RWPE2 (cell line): ENCODE results near the gene WASF2.
A peak's percentile ranks its signal among the peaks of the same experiment; 100 is the strongest.

Experiments
- ATAC-seq: fragments of 200-7000 bp; cut with Tn5 transposase; 3 replicates; pipeline ENCODE4 v1.9.1; 2021; ENCODE audit warnings: low read depth
- DNase-seq: peaks from one replicate; pipeline ENCODE4 v3.0.0-alpha.2; 2020; ENCODE audit warnings: low spot score
- H3K27ac ChIP-seq: fragments of 450-650 bp; 2 replicates; pipeline ENCODE4 v1.5.1; 2017; ENCODE audit warnings: mild to moderate bottlenecking; ENCODE audit not compliant: poor library complexity, severe bottlenecking
- H3K27me3 ChIP-seq: fragments of 250-450 bp; sonication (Bioruptor Pico); 2 replicates; pipeline ENCODE4 v1.5.1; 2021; ENCODE audit warnings: mild to moderate bottlenecking, moderate library complexity; ENCODE audit not compliant: insufficient read depth, poor library complexity, severe bottlenecking
- H3K36me3 ChIP-seq: fragments of 250-450 bp; sonication (Bioruptor Pico); 2 replicates; pipeline ENCODE4 v1.5.1; 2020; ENCODE audit warnings: low read depth, mild to moderate bottlenecking, moderate library complexity
- H3K4me1 ChIP-seq: fragments of 250-450 bp; sonication (Bioruptor Pico); 2 replicates; pipeline ENCODE4 v1.5.1; 2021; ENCODE audit warnings: mild to moderate bottlenecking, moderate library complexity; ENCODE audit not compliant: insufficient read depth, poor library complexity, severe bottlenecking
- H3K4me3 ChIP-seq: fragments of 250-450 bp; sonication (Bioruptor Pico); 2 replicates; pipeline ENCODE4 v1.5.1; 2021; ENCODE audit warnings: mild to moderate bottlenecking, moderate library complexity; ENCODE audit not compliant: severe bottlenecking
- H3K9me3 ChIP-seq: fragments of 250-450 bp; sonication (Bioruptor Pico); 2 replicates; pipeline ENCODE4 v1.5.1; 2021; ENCODE audit warnings: mild to moderate bottlenecking, moderate library complexity; ENCODE audit not compliant: severe bottlenecking
- TF ChIP-seq, protein P1 (sequence below): fragments of 450-650 bp; IDR thresholded peaks from one replicate; pipeline ENCODE4 v1.5.1; 2017; ENCODE audit warnings: mild to moderate bottlenecking, moderate library complexity; ENCODE audit not compliant: poor library complexity, severe bottlenecking

WASF2 gene

DNA sequence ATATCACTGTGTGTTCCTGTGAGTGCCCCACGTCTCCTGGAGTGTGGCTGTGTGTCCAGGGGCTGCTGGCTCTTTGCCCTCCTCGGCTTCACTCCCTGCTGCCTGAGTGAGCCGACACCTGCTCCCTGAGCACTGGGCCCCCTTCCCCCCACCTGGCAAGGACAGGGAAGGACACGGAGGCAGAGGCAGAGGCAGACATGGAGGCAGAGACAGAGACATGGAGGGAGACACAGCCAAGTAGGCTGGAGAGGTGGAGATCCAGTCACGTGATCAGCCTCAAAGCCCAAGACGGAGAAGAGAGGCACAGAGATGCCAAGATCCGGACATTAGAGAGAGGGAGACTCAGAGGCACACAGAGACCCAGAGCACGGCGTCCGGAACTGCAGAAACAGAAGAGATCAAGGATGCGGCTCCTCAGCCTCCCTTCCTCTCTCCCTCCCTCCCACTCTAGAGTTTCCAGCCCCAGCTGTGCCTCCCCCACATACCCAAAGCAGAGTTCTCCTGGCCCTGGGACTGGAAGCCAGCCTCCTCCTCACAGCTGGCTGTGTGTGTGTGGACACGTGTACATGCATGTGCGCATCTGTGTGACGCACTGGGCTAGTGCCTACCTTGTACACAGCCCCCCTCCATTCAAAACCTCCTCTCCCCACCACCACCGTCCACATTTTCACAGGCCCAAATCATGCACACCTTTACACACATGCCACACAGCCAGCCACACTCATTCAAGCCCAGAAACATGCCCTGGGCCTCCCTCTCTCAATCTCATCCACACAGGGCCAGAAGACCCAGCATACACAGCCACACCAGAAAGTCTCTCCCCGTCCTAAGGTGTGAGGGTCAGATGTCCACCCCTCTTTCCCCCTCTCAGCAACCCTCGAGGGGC is 39.1 kb upstream of the WASF2 start:
- H3K4me1 ChIP-seq: peaks cover 35% of the 10 kb centered on the region
- no peak for DNase-seq
- TF ChIP-seq, protein P1, sequence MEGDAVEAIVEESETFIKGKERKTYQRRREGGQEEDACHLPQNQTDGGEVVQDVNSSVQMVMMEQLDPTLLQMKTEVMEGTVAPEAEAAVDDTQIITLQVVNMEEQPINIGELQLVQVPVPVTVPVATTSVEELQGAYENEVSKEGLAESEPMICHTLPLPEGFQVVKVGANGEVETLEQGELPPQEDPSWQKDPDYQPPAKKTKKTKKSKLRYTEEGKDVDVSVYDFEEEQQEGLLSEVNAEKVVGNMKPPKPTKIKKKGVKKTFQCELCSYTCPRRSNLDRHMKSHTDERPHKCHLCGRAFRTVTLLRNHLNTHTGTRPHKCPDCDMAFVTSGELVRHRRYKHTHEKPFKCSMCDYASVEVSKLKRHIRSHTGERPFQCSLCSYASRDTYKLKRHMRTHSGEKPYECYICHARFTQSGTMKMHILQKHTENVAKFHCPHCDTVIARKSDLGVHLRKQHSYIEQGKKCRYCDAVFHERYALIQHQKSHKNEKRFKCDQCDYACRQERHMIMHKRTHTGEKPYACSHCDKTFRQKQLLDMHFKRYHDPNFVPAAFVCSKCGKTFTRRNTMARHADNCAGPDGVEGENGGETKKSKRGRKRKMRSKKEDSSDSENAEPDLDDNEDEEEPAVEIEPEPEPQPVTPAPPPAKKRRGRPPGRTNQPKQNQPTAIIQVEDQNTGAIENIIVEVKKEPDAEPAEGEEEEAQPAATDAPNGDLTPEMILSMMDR: no peak
- peak overlapping the region; percentile 77 for H3K27ac ChIP-seq
- no peaks in the 10 kb centered on the region for H3K9me3 ChIP-seq
- ATAC-seq: peak; percentile 4; the same call in 2 of the 3 replicates
- no peaks in the 10 kb centered on the region for H3K27me3 ChIP-seq
- no peaks in the 10 kb centered on the region for H3K36me3 ChIP-seq
- H3K4me3 ChIP-seq: no peak overlapping the region

DNA sequence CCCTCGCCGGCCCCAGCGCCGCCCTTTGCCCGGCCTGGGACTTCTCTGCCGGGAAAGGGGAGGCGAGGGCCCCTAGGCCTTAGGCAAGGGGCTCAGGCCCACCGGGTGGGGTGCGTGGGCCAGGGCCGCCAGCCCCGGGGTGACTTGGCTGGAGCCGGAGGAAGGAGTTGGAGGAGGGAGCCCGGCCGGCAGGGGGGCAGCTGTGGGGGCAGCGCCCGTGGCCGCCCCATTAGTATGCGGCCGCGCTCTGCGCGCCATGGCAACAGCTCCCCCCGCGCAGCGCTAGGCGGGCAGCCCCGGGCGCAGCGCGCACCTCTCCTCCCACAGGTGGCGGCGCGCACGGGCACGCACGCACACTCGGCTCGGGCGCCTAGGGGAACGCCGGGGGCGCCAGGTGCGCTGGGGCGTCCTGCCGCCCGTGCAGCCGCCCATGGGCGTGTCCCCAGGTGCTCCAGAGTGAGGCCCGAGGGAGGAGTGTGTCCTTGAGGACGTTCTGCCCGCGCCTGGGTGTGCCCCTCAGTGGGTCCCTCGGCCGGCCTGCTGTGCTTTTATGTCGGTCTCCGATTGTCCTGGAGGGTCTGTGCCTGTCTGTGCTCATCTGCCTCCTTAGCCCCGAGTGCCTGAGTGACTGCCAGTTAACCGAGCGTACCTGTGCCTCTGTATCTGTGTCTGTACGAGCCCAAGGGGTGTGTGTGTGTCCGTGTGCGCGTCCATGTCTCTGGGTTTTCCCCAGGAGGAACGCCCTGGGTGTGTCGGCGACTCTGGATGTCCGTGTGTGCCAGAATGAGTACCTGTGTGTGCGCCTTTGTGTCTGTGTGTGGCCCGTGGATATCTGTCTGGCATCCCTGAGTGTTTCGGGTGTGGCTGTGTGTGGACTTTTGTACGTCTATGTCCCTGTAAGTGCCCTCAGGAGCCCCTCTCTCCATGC is 38.2 kb upstream of the WASF2 start:
- Histone ChIP-seq H3K36me3 (no peaks in the 10 kb centered on the region), H3K4me1 (peaks cover 35% of the 10 kb centered on the region), H3K9me3 (no peaks in the 10 kb centered on the region), H3K27ac (peak overlapping the region; percentile 77), H3K4me3 (peak overlapping the region; percentile 23), H3K27me3 (no peaks in the 10 kb centered on the region)
- TF ChIP-seq, protein P1: no peak
- peak; percentile 66 for ATAC-seq
- no peak for DNase-seq

DNA sequence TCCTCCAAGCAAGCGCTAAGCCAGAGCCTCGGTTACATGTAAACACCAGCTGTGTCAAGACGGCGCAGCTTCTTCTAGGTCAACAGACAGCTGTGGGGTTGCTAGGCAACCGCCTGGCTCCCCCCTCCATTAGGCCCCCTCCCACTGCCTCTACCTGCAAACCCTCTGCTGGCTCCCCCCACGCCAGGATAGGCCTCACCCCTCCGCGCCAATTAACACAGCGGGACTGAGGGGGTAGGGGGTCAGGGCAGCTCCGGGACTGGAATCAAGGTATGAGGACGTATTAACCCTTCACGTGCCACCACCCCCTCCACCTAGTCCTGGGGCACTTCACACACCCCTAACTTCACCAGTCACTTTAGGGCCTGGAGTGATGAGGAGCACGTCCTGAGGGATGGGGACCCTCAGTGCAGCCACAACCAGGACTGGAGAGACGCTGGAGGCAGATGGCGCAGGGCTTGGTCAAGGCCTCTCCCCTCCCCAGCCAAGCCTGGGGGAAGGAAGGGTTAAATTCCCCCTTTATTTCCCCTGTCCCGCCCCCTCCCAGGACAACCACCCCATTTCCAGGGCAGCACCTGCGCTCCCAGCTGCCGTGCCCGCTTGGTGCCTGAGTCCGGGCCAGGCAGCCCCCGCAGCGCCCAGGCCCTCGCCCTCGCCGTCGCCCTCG is 37.4 kb upstream of the WASF2 start:
- H3K4me3 ChIP-seq: peak overlapping the region; percentile 23
- H3K27ac ChIP-seq: peak overlapping the region; percentile 77
- DNase-seq (no peak), ATAC-seq (0 out of 3 replicates have a peak, but pooled peaks have one; percentile 1)
- H3K4me1 ChIP-seq: peaks cover 42% of the 10 kb centered on the region
- H3K27me3 ChIP-seq: no peaks in the 10 kb centered on the region
- TF ChIP-seq, protein P1: no peak
- no peaks in the 10 kb centered on the region for H3K9me3 ChIP-seq
- no peaks in the 10 kb centered on the region for H3K36me3 ChIP-seq

DNA sequence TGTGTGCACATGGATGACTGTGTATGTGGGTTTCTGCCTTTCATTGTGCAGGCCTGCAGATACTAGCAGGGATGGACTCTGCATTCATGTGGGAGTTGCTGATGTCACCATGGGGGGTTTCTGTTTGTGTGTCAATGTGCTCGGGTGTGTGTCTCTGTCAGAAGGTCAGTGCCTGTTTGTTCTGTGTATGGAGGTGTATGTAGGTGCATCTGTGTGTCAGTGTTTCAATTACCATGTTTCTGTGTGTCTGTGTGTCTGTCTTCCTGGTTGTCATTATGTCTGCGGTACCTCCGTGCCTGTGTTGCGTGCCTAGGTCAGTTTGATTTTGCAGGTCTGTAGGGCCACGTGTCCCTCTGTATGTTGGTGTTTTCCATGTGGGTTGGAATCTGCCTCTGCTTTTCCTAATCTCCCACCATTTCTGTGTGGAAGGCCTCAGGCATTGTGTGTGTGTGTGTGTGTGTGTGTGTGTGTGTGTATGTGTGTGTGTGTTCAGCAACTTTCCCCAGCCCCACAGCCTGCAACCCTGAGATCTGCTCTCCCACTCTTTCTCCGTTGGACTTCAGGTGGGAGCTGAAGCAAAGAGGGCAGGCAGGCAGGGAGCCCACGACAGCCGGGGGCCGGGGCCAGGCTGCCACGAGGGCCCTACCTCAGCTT is 36.7 kb upstream of the WASF2 start:
- peak overlapping the region; percentile 77 for H3K27ac ChIP-seq

More for the DNA sequence above, 36.7 kb upstream of the WASF2 start:
- H3K27me3 ChIP-seq: no peaks in the 10 kb centered on the region
- no peaks in the 10 kb centered on the region for H3K9me3 ChIP-seq
- H3K4me3 ChIP-seq: no peak overlapping the region
- TF ChIP-seq, protein P1: no peak
- no peak for DNase-seq
- ATAC-seq: no peak
- peaks cover 48% of the 10 kb centered on the region for H3K4me1 ChIP-seq
- H3K36me3 ChIP-seq: no peaks in the 10 kb centered on the region
